Astrocyte (in vitro differentiated cells and primary cell): ENCODE results near the gene VAC14. TPM values are rescaled to one million over a fixed set of nuclear protein-coding genes. Genes with fewer than 3 reads are reported as not detected.

Experiments used
- DNase-seq: peaks from one replicate; pipeline ENCODE4 v3.0.0-alpha.2; 2010; ENCODE audit warnings: low read depth
- FAIRE-seq: peaks from 2 replicates; lab custom pipeline; 2011; peaks lifted over from hg19 to GRCh38; lab: Jason Lieb, UNC
- H2AFZ ChIP-seq: 2 replicates; pipeline ENCODE4 v1.6.0; 2012; ENCODE audit warnings: low read depth, low read length, inconsistent platforms
- H3K27ac ChIP-seq: 2 replicates; pipeline ENCODE4 v1.5.1; 2011; ENCODE audit warnings: low read depth, low read length, inconsistent platforms
- H3K27me3 ChIP-seq: 2 replicates; pipeline ENCODE4 v1.6.0; 2011; ENCODE audit warnings: low read length, inconsistent platforms; ENCODE audit not compliant: insufficient read depth
- H3K36me3 ChIP-seq: 2 replicates; pipeline ENCODE4 v1.5.1; 2011; ENCODE audit warnings: low read length, inconsistent platforms; ENCODE audit not compliant: insufficient read depth
- H3K4me1 ChIP-seq: 2 replicates; pipeline ENCODE4 v1.5.1; 2011; ENCODE audit warnings: low read length, inconsistent platforms; ENCODE audit not compliant: insufficient read depth
- H3K4me2 ChIP-seq: 2 replicates; pipeline ENCODE4 v1.6.0; 2012; ENCODE audit warnings: low read length, inconsistent platforms
- H3K4me3 ChIP-seq: 2 replicates; pipeline ENCODE4 v1.5.1; 2011; ENCODE audit warnings: low read depth, mild to moderate bottlenecking, low read length, inconsistent platforms; ENCODE audit not compliant: insufficient read depth
- H3K79me2 ChIP-seq: 2 replicates; pipeline ENCODE4 v1.6.0; 2012; ENCODE audit warnings: mild to moderate bottlenecking, low read length, inconsistent platforms; ENCODE audit not compliant: insufficient read depth
- H3K9ac ChIP-seq: 2 replicates; pipeline ENCODE4 v1.6.0; 2012; ENCODE audit warnings: mild to moderate bottlenecking, low read length, inconsistent platforms
- H3K9me3 ChIP-seq: 2 replicates; pipeline ENCODE4 v1.5.1; 2012; ENCODE audit warnings: low read depth, mild to moderate bottlenecking, low read length, inconsistent platforms; ENCODE audit not compliant: insufficient read depth
- H4K20me1 ChIP-seq: 2 replicates; pipeline ENCODE4 v1.6.0; 2012; ENCODE audit warnings: low read length, inconsistent platforms; ENCODE audit not compliant: insufficient read depth
- H3K27ac Mint-ChIP-seq: one replicate; pipeline ENCODE4 v1.8.0; 2021; ENCODE audit warnings: mild to moderate bottlenecking, mixed read lengths; ENCODE audit not compliant: unreplicated experiment
- H3K27me3 Mint-ChIP-seq: one replicate; pipeline ENCODE4 v1.8.0; 2021; ENCODE audit warnings: low read depth, mixed read lengths; ENCODE audit not compliant: unreplicated experiment
- H3K36me3 Mint-ChIP-seq: one replicate; pipeline ENCODE4 v1.8.0; 2021; ENCODE audit warnings: low read depth, mixed read lengths; ENCODE audit not compliant: unreplicated experiment
- H3K4me1 Mint-ChIP-seq: one replicate; pipeline ENCODE4 v1.8.0; 2021; ENCODE audit warnings: low read depth, mixed read lengths; ENCODE audit not compliant: unreplicated experiment
- H3K4me3 Mint-ChIP-seq: one replicate; pipeline ENCODE4 v1.8.0; 2021; ENCODE audit warnings: mild to moderate bottlenecking, moderate library complexity, mixed read lengths; ENCODE audit not compliant: unreplicated experiment
- H3K9me3 Mint-ChIP-seq: one replicate; pipeline ENCODE4 v1.8.0; 2021; ENCODE audit warnings: mild to moderate bottlenecking, mixed read lengths; ENCODE audit not compliant: unreplicated experiment
- EZH2 ChIP-seq: IDR thresholded peaks from 2 replicates; pipeline ENCODE4 v1.6.1; 2012; ENCODE audit warnings: mild to moderate bottlenecking, low read length, inconsistent platforms; ENCODE audit not compliant: insufficient read depth
- total RNA-seq: library from RNA; stranded (reverse); gene quantifications from 2 replicates; pipeline ENCODE4 v1.2.1, GENCODE V29; 2021
- TF ChIP-seq, protein P1 (sequence below): IDR thresholded peaks from 2 replicates; pipeline ENCODE4 v1.5.1; 2011; ENCODE audit warnings: low read depth, mild to moderate bottlenecking, inconsistent platforms, low read length, moderate library complexity; ENCODE audit not compliant: insufficient read depth

The VAC14 gene
- total RNA-seq, 1 donor from 2014 or later: 27.8 TPM

DNA sequence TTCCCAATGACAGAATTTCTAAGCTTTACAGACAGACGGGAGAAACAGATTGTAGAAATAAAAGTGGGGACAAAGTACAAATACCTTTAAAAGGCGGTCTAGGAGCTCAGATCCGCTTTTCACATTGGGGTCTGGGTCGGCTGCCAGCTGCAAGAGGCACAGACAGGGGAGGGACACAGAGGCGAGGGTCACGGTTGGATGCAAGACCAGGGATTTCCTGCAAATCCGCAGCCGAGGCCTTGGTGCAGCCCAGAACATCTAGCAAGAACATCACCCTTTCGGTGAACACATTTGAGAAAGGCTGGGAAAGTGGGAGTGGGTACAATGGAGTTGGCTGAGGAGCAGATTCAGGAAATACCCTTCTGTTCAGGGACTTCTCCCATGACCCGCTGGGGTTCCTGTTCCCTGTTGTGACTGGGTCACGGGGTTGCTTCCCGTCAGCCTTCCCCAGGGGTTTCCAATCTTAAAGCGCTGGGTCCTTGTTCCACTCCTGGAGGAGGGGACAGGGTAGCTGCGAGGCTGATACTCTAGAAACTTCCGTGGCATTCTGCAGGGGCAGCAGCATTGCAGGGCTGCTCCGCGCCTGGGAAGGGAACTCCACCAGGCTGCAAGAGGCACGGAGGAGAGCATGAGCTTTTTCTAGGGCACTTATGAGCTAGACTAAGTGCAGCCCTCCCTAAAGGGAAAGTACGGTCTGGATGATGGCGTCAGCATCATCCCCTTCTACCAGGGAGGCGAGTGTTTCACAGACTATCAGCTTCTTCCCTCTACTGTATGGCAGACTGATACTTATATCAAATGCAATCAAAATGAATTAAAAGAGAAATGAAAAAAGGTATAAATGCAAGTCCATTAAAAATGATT lies 16.0 kb downstream of the VAC14 start:
- no peak overlapping the region for H3K4me3 Mint-ChIP-seq
- H3K79me2 ChIP-seq: peaks cover 17% of the 10 kb centered on the region
- FAIRE-seq: no peak

DNA sequence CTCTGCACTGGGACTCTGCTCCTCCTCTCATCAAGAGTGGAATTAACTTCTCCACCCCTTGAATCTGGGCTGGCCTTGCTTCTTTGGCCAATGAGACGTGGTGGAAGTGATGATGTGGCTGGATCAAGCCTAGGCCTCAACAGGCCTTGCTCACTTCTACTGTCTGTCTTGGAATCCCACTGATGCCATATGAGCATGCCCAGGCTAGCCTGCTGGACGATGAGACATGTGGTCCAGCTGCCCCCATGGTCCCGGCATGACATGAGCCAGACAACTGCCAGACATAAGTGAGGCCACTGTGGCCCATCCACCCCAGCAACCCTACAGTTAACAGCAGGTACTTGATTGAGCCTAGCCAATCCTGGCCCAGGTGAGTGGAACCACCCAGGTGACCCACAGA lies 18.7 kb downstream of the VAC14 start:
- H3K27ac Mint-ChIP-seq: no peak overlapping the region
- TF ChIP-seq, protein P1, sequence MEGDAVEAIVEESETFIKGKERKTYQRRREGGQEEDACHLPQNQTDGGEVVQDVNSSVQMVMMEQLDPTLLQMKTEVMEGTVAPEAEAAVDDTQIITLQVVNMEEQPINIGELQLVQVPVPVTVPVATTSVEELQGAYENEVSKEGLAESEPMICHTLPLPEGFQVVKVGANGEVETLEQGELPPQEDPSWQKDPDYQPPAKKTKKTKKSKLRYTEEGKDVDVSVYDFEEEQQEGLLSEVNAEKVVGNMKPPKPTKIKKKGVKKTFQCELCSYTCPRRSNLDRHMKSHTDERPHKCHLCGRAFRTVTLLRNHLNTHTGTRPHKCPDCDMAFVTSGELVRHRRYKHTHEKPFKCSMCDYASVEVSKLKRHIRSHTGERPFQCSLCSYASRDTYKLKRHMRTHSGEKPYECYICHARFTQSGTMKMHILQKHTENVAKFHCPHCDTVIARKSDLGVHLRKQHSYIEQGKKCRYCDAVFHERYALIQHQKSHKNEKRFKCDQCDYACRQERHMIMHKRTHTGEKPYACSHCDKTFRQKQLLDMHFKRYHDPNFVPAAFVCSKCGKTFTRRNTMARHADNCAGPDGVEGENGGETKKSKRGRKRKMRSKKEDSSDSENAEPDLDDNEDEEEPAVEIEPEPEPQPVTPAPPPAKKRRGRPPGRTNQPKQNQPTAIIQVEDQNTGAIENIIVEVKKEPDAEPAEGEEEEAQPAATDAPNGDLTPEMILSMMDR: no peak
- no peak for TF ChIP-seq EZH2
- Histone ChIP-seq H2AFZ (no peak overlapping the region), H3K27me3 (no peaks in the 10 kb centered on the region), H3K9me3 (no peaks in the 10 kb centered on the region), H3K36me3 (peaks cover 29% of the 10 kb centered on the region), H4K20me1 (peaks cover 15% of the 10 kb centered on the region), H3K9ac (no peak overlapping the region), H3K4me2 (no peak overlapping the region), H3K27ac (no peak overlapping the region), H3K4me1 (no peaks in the 10 kb centered on the region), H3K79me2 (peaks cover 8% of the 10 kb centered on the region), H3K4me3 (no peak overlapping the region)
- DNase-seq (no peak), FAIRE-seq (no peak)
- peaks cover 46% of the 10 kb centered on the region for H3K36me3 Mint-ChIP-seq
- H3K4me3 Mint-ChIP-seq: no peak overlapping the region
- peaks cover 16% of the 10 kb centered on the region for H3K4me1 Mint-ChIP-seq
- no peaks in the 10 kb centered on the region for H3K27me3 Mint-ChIP-seq
- H3K9me3 Mint-ChIP-seq: no peaks in the 10 kb centered on the region

More for the DNA sequence above, 16.0 kb downstream of the VAC14 start:
- Histone ChIP-seq H3K27ac (no peak overlapping the region), H3K9ac (no peak overlapping the region), H3K4me2 (no peak overlapping the region), H3K36me3 (peaks cover 26% of the 10 kb centered on the region), H3K27me3 (no peaks in the 10 kb centered on the region), H3K9me3 (no peaks in the 10 kb centered on the region), H4K20me1 (peaks cover 42% of the 10 kb centered on the region), H3K4me1 (no peaks in the 10 kb centered on the region), H2AFZ (no peak overlapping the region), H3K4me3 (no peak overlapping the region)
- Mint-ChIP-seq H3K27ac (no peak overlapping the region), H3K36me3 (peaks cover 43% of the 10 kb centered on the region), H3K4me1 (peaks cover 10% of the 10 kb centered on the region), H3K9me3 (no peaks in the 10 kb centered on the region), H3K27me3 (no peaks in the 10 kb centered on the region)
- TF ChIP-seq EZH2: no peak
- TF ChIP-seq, protein P1: no peak
- DNase-seq: no peak

DNA sequence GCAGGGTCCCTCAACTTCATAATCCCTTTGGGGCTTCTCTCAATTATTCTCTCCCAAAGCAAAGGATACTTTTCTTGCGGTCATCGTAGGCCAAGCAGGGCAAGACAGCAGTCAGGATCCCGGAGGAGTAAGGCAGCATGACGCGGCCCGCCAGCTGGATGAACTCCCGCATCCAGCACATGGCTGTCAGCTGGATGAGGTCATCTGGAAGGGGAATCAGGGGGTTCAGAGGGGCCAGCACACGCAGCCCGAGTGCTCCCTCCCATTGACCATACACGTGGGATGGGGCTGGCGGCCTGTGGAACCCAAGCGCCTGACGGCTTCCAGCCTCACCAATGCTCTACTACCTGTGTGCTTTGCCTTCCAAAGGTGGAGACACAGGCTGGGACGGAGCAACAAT lies 19.2 kb downstream of the VAC14 start:
- FAIRE-seq (no peak), DNase-seq (no peak)
- peaks cover 29% of the 10 kb centered on the region for H3K36me3 ChIP-seq
- TF ChIP-seq EZH2: no peak
- TF ChIP-seq, protein P1: no peak
- no peak overlapping the region for H3K27ac ChIP-seq
- Mint-ChIP-seq H3K9me3 (no peaks in the 10 kb centered on the region), H3K4me3 (no peak overlapping the region), H3K27ac (no peak overlapping the region), H3K4me1 (peaks cover 16% of the 10 kb centered on the region), H3K27me3 (no peaks in the 10 kb centered on the region), H3K36me3 (peaks cover 43% of the 10 kb centered on the region)
- no peak overlapping the region for H2AFZ ChIP-seq
- no peak overlapping the region for H3K4me2 ChIP-seq
- H3K9me3 ChIP-seq: no peaks in the 10 kb centered on the region
- no peak overlapping the region for H3K4me3 ChIP-seq
- H3K27me3 ChIP-seq: no peaks in the 10 kb centered on the region
- peaks cover 4% of the 10 kb centered on the region for H3K79me2 ChIP-seq
- peaks cover 11% of the 10 kb centered on the region for H4K20me1 ChIP-seq
- H3K4me1 ChIP-seq: no peaks in the 10 kb centered on the region
- no peak overlapping the region for H3K9ac ChIP-seq
